ENCODE results near the gene NACC2. TPM values are rescaled to one million over a fixed set of nuclear protein-coding genes. Genes with fewer than 3 reads are reported as not detected.

Gene NACC2
- total and polyA plus RNA-seq, 2 donors (not counting 3 experiments of a cell fraction or from before 2014, with no cell fraction given): 15.8 to 27.1 TPM

- Histone ChIP-seq H3K9me3 (replicated peaks; ENCODE audit: control insufficient read depth, insufficient read depth, low read length) (no peaks in the 10 kb centered on the region), H2AFZ (ENCODE audit: low read depth, low read length) (no peak overlapping the region), H3K4me3 (replicated peaks in 1 of 3; ENCODE audit: insufficient read depth in 1 of 3, low read depth in 1 of 3, low read length in 3 of 3) (no peak overlapping the region), H3K36me3 (ENCODE audit: control insufficient read depth in 2 of 2, extremely low read depth in 1 of 2, insufficient read depth in 2 of 2, low read length in 2 of 2) (no peaks in the 10 kb centered on the region), H3K79me2 (ENCODE audit: control insufficient read depth, insufficient read depth, low read length) (peaks cover 27% of the 10 kb centered on the region), H4K20me1 (replicated peaks; ENCODE audit: control insufficient read depth, extremely low read depth, insufficient read depth, low read length) (peaks cover 2% of the 10 kb centered on the region), H3K27me3 (ENCODE audit: control insufficient read depth in 2 of 2, insufficient read depth in 2 of 2, low read length in 2 of 2) (no peaks in the 10 kb centered on the region), H3K9ac (replicated peaks; ENCODE audit: extremely low read depth, insufficient read depth, low read length) (no peak overlapping the region), H3K4me1 (ENCODE audit: control insufficient read depth, extremely low read depth, insufficient read depth, low read length) (no peaks in the 10 kb centered on the region), H3K9me1 (replicated peaks; ENCODE audit: control insufficient read depth, extremely low read depth, insufficient read depth, low read length) (no peaks in the 10 kb centered on the region), H3K27ac (ENCODE audit: insufficient read depth, low read depth, low read length) (no peak overlapping the region), H3K4me2 (ENCODE audit: insufficient read depth, low read length) (no peak overlapping the region)
- TF ChIP-seq FOS (IDR thresholded peaks at IDR 0.05; ENCODE audit: borderline replicate concordance, insufficient read depth, low read length) (no peak), EZH2 (IDR thresholded peaks at IDR 0.05; ENCODE audit: borderline replicate concordance, low read depth, low read length, severe bottlenecking) (no peak), CTCF (IDR thresholded peaks at IDR 0.05; ENCODE audit: extremely low read depth in 1 of 2, insufficient read depth in 1 of 2, low read depth in 1 of 2, low read length in 2 of 2) (peak in 1 of 2 donors; percentile 3), MAX (IDR thresholded peaks at IDR 0.05; ENCODE audit: insufficient read depth, insufficient read length) (no peak), POLR2A (IDR thresholded peaks at IDR 0.05; ENCODE audit: low read depth, low read length) (no peak), MYC (IDR thresholded peaks at IDR 0.05; ENCODE audit: low read depth, low read length) (no peak), JUN (IDR thresholded peaks at IDR 0.05; ENCODE audit: borderline replicate concordance, insufficient read depth, insufficient read length, low read depth) (no peak), GATA2 (IDR thresholded peaks at IDR 0.05; ENCODE audit: insufficient read depth, insufficient read length, low read depth, low read length) (no peak)
- DNase-seq (ENCODE audit: low read depth, low spot score) (no peak), FAIRE-seq (no peak)
- ChIA-PET POLR2A (no interaction called here), CTCF (no interaction called here)
- BruUV-seq (replicated peaks): no TSS peak
- intact Hi-C loops (cut with micrococcal nuclease) (no loop called here), dilution Hi-C loops (cut with MboI; ENCODE audit: extremely low pct_ligation_motif_present, low sequenced_read_pairs) (no loop called here)
Observed at GRCh38 chr9:136021872-136022681, 73.0 kb downstream of the NACC2 start.
